Hepatocyte (in vitro differentiated cells): Measurements from ENCODE around the gene SGTA. TPM values are rescaled to one million over a fixed set of nuclear protein-coding genes. Genes with fewer than 3 reads are reported as not detected.

Experiments used
- DNase-seq: peaks from one replicate; pipeline ENCODE4 v3.0.0-alpha.2; 2016; ENCODE audit warnings: low spot score
- H2AFZ ChIP-seq: fragments of 200-600 bp; sonication (generic); 2 replicates; pipeline ENCODE4 v1.6.0; 2016; ENCODE audit warnings: antibody characterized with exemption, mild to moderate bottlenecking
- H3K27ac ChIP-seq: fragments of 200-600 bp; sonication (generic); 2 replicates; pipeline ENCODE4 v1.5.1; 2016; ENCODE audit warnings: mild to moderate bottlenecking
- H3K27me3 ChIP-seq: fragments of 200-600 bp; sonication (generic); 2 replicates; pipeline ENCODE4 v1.6.1; 2016
- H3K36me3 ChIP-seq: fragments of 200-600 bp; sonication (generic); replicated peaks from 2 replicates; pipeline ENCODE4 v1.5.1; 2016; ENCODE audit warnings: low read depth; ENCODE audit not compliant: insufficient read depth
- H3K4me1 ChIP-seq: fragments of 200-600 bp; sonication (generic); 2 replicates; pipeline ENCODE4 v1.5.1; 2016; ENCODE audit warnings: mild to moderate bottlenecking, moderate library complexity; ENCODE audit not compliant: insufficient read depth
- H3K4me2 ChIP-seq: fragments of 200-600 bp; sonication (generic); 2 replicates; pipeline ENCODE4 v1.6.0; 2016
- H3K4me3 ChIP-seq: fragments of 200-600 bp; sonication (generic); 2 replicates; pipeline ENCODE4 v1.5.1; 2016; ENCODE audit warnings: mild to moderate bottlenecking
- H3K79me2 ChIP-seq: fragments of 200-600 bp; sonication (generic); 2 replicates; pipeline ENCODE4 v1.6.0; 2017; ENCODE audit warnings: mild to moderate bottlenecking
- H3K9me2 ChIP-seq: fragments of 200-600 bp; sonication (generic); replicated peaks from 2 replicates; pipeline ENCODE4 v1.6.0; 2017; ENCODE audit warnings: mild to moderate bottlenecking; ENCODE audit not compliant: insufficient read depth
- H3K9me3 ChIP-seq: fragments of 200-600 bp; sonication (generic); 2 replicates; pipeline ENCODE4 v1.5.1; 2016; ENCODE audit warnings: low read depth, mild to moderate bottlenecking
- H4K20me1 ChIP-seq: fragments of 200-600 bp; sonication (generic); 2 replicates; pipeline ENCODE4 v1.6.0; 2016; ENCODE audit warnings: mild to moderate bottlenecking; ENCODE audit not compliant: insufficient read depth, poor library complexity, severe bottlenecking
- CTCF ChIP-seq: fragments of 200-600 bp; sonication (generic); IDR thresholded peaks from 2 replicates; pipeline ENCODE4 v1.5.1; 2016; ENCODE audit warnings: antibody characterized with exemption, mild to moderate bottlenecking; ENCODE audit not compliant: poor library complexity
- EZH2 ChIP-seq: fragments of 200-600 bp; sonication (generic); IDR thresholded peaks from 2 replicates; pipeline ENCODE4 v1.6.1; 2016; ENCODE audit warnings: antibody characterized with exemption, mild to moderate bottlenecking, borderline replicate concordance
- EZH2phosphoT487 ChIP-seq: fragments of 200-600 bp; sonication (generic); IDR thresholded peaks from one replicate; pipeline ENCODE4 v1.6.1; 2018; ENCODE audit warnings: antibody characterized with exemption, mild to moderate bottlenecking, low read depth, moderate library complexity; ENCODE audit not compliant: unreplicated experiment, severe bottlenecking
- WGBS: methylation state at CpG from one replicate; pipeline ENCODE4 v1.1.6; 2016; ENCODE audit warnings: low lambda C conversion rate; ENCODE audit errors: missing lambda C conversion rate; 5-methylcytosine and 5-hydroxymethylcytosine counted together
- polyA plus RNA-seq: library from polyadenylated mRNA; unstranded; fragments of >200 nt; fragmentation: Nextera tagmentation; extraction: Ambion mirVana; gene quantifications from 2 replicates; pipeline ENCODE4 v1.2.1, GENCODE V29; 2016
- total RNA-seq: library from RNA; depleted of rRNA; stranded (reverse); fragments of >200 nt; gene quantifications from 2 replicates; pipeline ENCODE4 v1.2.3, GENCODE V29; 2014

Gene SGTA
- total and polyA plus RNA-seq, 2 experiments from 2014 or later = 37.4 to 62.8 TPM

DNA sequence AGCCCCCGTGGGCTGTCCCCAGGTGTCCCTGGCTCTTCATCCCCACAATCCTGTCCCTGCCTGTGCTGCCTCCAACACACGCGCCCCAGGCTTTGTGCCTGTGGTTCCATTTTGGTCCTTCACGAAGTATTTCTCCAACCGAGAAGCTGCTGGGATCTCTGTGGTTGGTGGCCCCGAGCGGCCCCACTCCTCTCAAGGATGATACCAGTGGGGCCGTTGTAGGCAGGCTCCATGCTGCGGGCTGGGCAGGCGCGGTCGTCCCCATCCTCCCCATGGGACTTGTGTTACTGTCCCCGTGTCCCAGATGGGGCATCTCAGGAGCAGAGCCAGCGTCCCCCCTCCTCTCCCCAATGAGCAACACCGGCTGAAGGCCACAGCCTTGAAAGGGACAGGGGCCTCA, 32.9 kb upstream of the SGTA start:
- H2AFZ ChIP-seq = no peak overlapping the region
- H3K79me2 ChIP-seq = peaks cover 9% of the 10 kb centered on the region
- 94% methylated on average over 15 of the region's 15 CpGs for WGBS
- H3K27me3 ChIP-seq = no peaks in the 10 kb centered on the region
- no peaks in the 10 kb centered on the region for H3K36me3 ChIP-seq
- no peaks in the 10 kb centered on the region for H3K9me2 ChIP-seq
- peaks cover 3% of the 10 kb centered on the region for H3K4me1 ChIP-seq
- H3K9me3 ChIP-seq = no peaks in the 10 kb centered on the region
- no peak overlapping the region for H3K27ac ChIP-seq
- no peak overlapping the region for H3K4me2 ChIP-seq
- no peak for DNase-seq
- no peak overlapping the region for H3K4me3 ChIP-seq
- no peak for TF ChIP-seq EZH2phosphoT487
- no peak for TF ChIP-seq EZH2
- TF ChIP-seq CTCF = no peak
- H4K20me1 ChIP-seq = no peaks in the 10 kb centered on the region

GRCh38 chr19:2815191-2815614, 32.1 kb upstream of the SGTA start:
- H3K9me2 ChIP-seq = no peaks in the 10 kb centered on the region
- H3K79me2 ChIP-seq = peaks cover 3% of the 10 kb centered on the region
- TF ChIP-seq EZH2phosphoT487 (no peak), EZH2 (no peak), CTCF (no peak)
- no peaks in the 10 kb centered on the region for H3K27me3 ChIP-seq
- no peak overlapping the region for H3K4me3 ChIP-seq
- H2AFZ ChIP-seq = no peak overlapping the region
- no peaks in the 10 kb centered on the region for H3K4me1 ChIP-seq
- H3K9me3 ChIP-seq = no peaks in the 10 kb centered on the region
- no peak for DNase-seq
- H4K20me1 ChIP-seq = no peaks in the 10 kb centered on the region
- no peak overlapping the region for H3K4me2 ChIP-seq
- 98% methylated on average over 13 of the region's 13 CpGs for WGBS
- H3K36me3 ChIP-seq = no peaks in the 10 kb centered on the region
- H3K27ac ChIP-seq = no peak overlapping the region

DNA sequence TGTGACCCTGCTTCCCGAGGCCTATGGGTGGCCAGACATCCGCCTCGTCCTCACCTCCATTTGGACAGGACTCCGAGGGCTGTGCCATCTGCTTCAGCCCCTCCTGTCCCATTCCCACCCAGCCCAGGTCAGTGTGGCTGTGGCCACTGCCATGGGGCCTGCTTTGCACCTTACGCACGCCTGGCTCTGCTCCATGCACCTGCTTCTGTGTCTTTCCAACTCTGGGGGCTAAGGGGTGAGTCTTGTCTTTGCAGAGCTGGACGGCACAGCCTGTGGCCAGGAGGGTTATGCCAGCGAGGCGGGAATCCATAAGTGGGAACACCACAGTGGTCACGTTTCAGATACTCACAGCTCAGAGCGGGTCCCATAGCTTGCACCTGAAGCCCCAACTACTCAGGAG, 31.4 kb upstream of the SGTA start:
- Histone ChIP-seq H3K9me3 (no peaks in the 10 kb centered on the region), H3K79me2 (no peaks in the 10 kb centered on the region), H4K20me1 (no peaks in the 10 kb centered on the region), H3K4me1 (no peaks in the 10 kb centered on the region), H3K36me3 (no peaks in the 10 kb centered on the region), H3K4me2 (no peak overlapping the region), H3K9me2 (no peaks in the 10 kb centered on the region), H3K4me3 (no peak overlapping the region), H3K27ac (no peak overlapping the region), H3K27me3 (no peaks in the 10 kb centered on the region), H2AFZ (no peak overlapping the region)
- 98% methylated on average over 11 of the region's 11 CpGs for WGBS
- DNase-seq = no peak
- TF ChIP-seq CTCF (no peak), EZH2 (no peak), EZH2phosphoT487 (no peak)
